DMS114 treated with DMSO at 0.1 percent for 48 hours (cell line): Measurements from ENCODE around the gene POMZP3.
"Not testable (repeated sequence)": the region's sequence is repeated elsewhere in the genome, so short reads cannot be mapped to it uniquely, and the experiment has no call there.

ENCODE experiments used
- DNase-seq: peaks from one replicate; lab custom pipeline; 2025; ENCODE audit not compliant: unreplicated experiment; lab: John Stamatoyannopoulos, UW

The POMZP3 gene

GRCh38 chr7:76626989-76627642, at the start of gene POMZP3:
Gene POMZP3, minus strand, starts transcription at chr7:76627279. Its CDS starts 1,215 bp downstream, at chr7:76626064.
- not testable (repeated sequence) for DNase-seq

- not testable (repeated sequence) for DNase-seq
Measured at GRCh38 chr7:76675783-76676182, 48.7 kb upstream of the POMZP3 start.

GRCh38 chr7:76673346-76673745, 46.3 kb upstream of the POMZP3 start:
- not testable (repeated sequence) for DNase-seq

GRCh38 chr7:76659212-76659611, 32.1 kb upstream of the POMZP3 start:
- DNase-seq, result not testable (repeated sequence)

- DNase-seq, result peak; percentile 8
Measured at GRCh38 chr7:76656425-76656824, 29.3 kb upstream of the POMZP3 start.

- not testable (repeated sequence) for DNase-seq
Measured at GRCh38 chr7:76642620-76643019, 15.5 kb upstream of the POMZP3 start.

- DNase-seq, result not testable (repeated sequence)
Measured at GRCh38 chr7:76637061-76637691, 10.1 kb upstream of the POMZP3 start.

- not testable (repeated sequence) for DNase-seq
Measured at GRCh38 chr7:76626581-76626980, 498 bp downstream of the POMZP3 start.

GRCh38 chr7:76619439-76620190, 7.5 kb downstream of the POMZP3 start:
- not testable (repeated sequence) for DNase-seq

GRCh38 chr7:76613783-76614182, 13.3 kb downstream of the POMZP3 start:
- not testable (repeated sequence) for DNase-seq

- DNase-seq, result not testable (repeated sequence)
Measured at GRCh38 chr7:76612232-76612631, 14.8 kb downstream of the POMZP3 start.

- not testable (repeated sequence) for DNase-seq
Measured at GRCh38 chr7:76609864-76610263, 17.2 kb downstream of the POMZP3 start.

- DNase-seq, result not testable (repeated sequence)
Measured at GRCh38 chr7:76608469-76608868, 18.6 kb downstream of the POMZP3 start.

- DNase-seq, result not testable (repeated sequence)
Measured at GRCh38 chr7:76606027-76606426, 21.1 kb downstream of the POMZP3 start.

- DNase-seq, result not testable (repeated sequence)
Measured at GRCh38 chr7:76600650-76601049, 26.4 kb downstream of the POMZP3 start.

GRCh38 chr7:76600116-76600482, 27.0 kb downstream of the POMZP3 start:
- DNase-seq, result not testable (repeated sequence)

- DNase-seq, result not testable (repeated sequence)
Measured at GRCh38 chr7:76598590-76599264, 28.4 kb downstream of the POMZP3 start.

GRCh38 chr7:76597288-76597687, 29.8 kb downstream of the POMZP3 start:
- DNase-seq, result not testable (repeated sequence)

GRCh38 chr7:76592694-76593093, 34.4 kb downstream of the POMZP3 start:
- DNase-seq, result not testable (repeated sequence)

- not testable (repeated sequence) for DNase-seq
Measured at GRCh38 chr7:76591602-76592304, 35.3 kb downstream of the POMZP3 start.
